ENCODE results near the gene ROCK1. TPM values are rescaled to one million over a fixed set of nuclear protein-coding genes. Genes with fewer than 3 reads are reported as not detected.

The ROCK1 gene
- total RNA-seq, 1 donor from 2014 or later: 66.2 TPM

- peaks cover 100% of the 10 kb centered on the region for H3K79me2 ChIP-seq (ENCODE audit: low read depth)
- no peaks in the 10 kb centered on the region for H3K27me3 Mint-ChIP-seq (ENCODE audit: insufficient read depth, low read depth)
- peaks cover 3% of the 10 kb centered on the region for H3K4me1 Mint-ChIP-seq
- H2AFZ ChIP-seq (replicated peaks): no peak overlapping the region
- no peak overlapping the region for H3K27ac ChIP-seq
- TF ChIP-seq CTCF (IDR thresholded peaks at IDR 0.05) (no peak), EZH2 (IDR thresholded peaks at IDR 0.05) (no peak), EZH2phosphoT487 (IDR thresholded peaks at IDR 0.05) (no peak)
- H3K27ac Mint-ChIP-seq: no peak overlapping the region
- H3K4me3 Mint-ChIP-seq: no peak overlapping the region
- peaks cover 70% of the 10 kb centered on the region for H4K20me1 ChIP-seq (ENCODE audit: low read depth)
- H3K36me3 ChIP-seq: no peaks in the 10 kb centered on the region
- no peaks in the 10 kb centered on the region for H3F3A ChIP-seq (ENCODE audit: low read depth)
- H3K4me1 ChIP-seq: peaks cover 12% of the 10 kb centered on the region
- peak; percentile 5 for DNase-seq (ENCODE audit: low spot score)
- H3K36me3 Mint-ChIP-seq: peaks cover 13% of the 10 kb centered on the region
- no peaks in the 10 kb centered on the region for H3K9me3 ChIP-seq (ENCODE audit: low read depth)
- no peak overlapping the region for H3K4me2 ChIP-seq
- H3K4me3 ChIP-seq: no peak overlapping the region
- H3K9me3 Mint-ChIP-seq: peaks cover 19% of the 10 kb centered on the region
- no peak overlapping the region for H3K9ac ChIP-seq
- H3K27me3 ChIP-seq: no peaks in the 10 kb centered on the region
Measured at GRCh38 chr18:21099442-21099841, 12.2 kb downstream of the ROCK1 start.

DNA sequence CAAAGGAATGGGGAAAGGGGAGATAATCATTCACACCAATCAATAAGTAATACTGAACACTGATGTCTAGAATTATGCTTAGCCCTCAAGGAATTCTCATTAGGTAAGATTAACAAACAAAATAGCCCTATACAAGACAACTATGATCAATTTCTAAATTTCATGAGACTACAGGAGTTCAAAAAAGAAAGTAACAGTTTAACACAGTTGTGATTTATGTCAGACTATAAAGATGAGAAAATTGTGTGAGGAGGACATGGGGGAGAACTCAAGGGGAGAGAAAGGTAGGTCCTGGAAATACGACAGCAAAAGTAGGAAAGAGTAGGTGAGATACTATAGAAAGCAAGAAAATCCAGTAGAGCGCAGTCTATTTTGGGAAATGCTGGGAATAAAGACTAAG is 14.9 kb downstream of the ROCK1 start:
- H3F3A ChIP-seq (ENCODE audit: low read depth): no peaks in the 10 kb centered on the region
- peaks cover 48% of the 10 kb centered on the region for H4K20me1 ChIP-seq (ENCODE audit: low read depth)
- H3K27me3 Mint-ChIP-seq (ENCODE audit: insufficient read depth, low read depth): no peaks in the 10 kb centered on the region
- no peak overlapping the region for H3K4me3 ChIP-seq
- no peak overlapping the region for H3K27ac Mint-ChIP-seq
- no peak overlapping the region for H3K27ac ChIP-seq
- peaks cover 3% of the 10 kb centered on the region for H3K4me1 Mint-ChIP-seq
- H3K4me3 Mint-ChIP-seq: no peak overlapping the region
- DNase-seq (ENCODE audit: low spot score): no peak
- no peak overlapping the region for H3K4me2 ChIP-seq
- no peak for TF ChIP-seq EZH2 (IDR thresholded peaks at IDR 0.05)
- no peak for TF ChIP-seq EZH2phosphoT487 (IDR thresholded peaks at IDR 0.05)
- no peak for TF ChIP-seq CTCF (IDR thresholded peaks at IDR 0.05)
- H3K27me3 ChIP-seq: no peaks in the 10 kb centered on the region
- H3K9me3 ChIP-seq (ENCODE audit: low read depth): no peaks in the 10 kb centered on the region
- peaks cover 100% of the 10 kb centered on the region for H3K79me2 ChIP-seq (ENCODE audit: low read depth)
- no peaks in the 10 kb centered on the region for H3K36me3 ChIP-seq
- H2AFZ ChIP-seq (replicated peaks): no peak overlapping the region
- H3K9me3 Mint-ChIP-seq: peaks cover 32% of the 10 kb centered on the region
- peaks cover 12% of the 10 kb centered on the region for H3K4me1 ChIP-seq
- peaks cover 24% of the 10 kb centered on the region for H3K36me3 Mint-ChIP-seq
- no peak overlapping the region for H3K9ac ChIP-seq

- Histone ChIP-seq H3K79me2 (ENCODE audit: low read depth) (peaks cover 100% of the 10 kb centered on the region), H4K20me1 (ENCODE audit: low read depth) (peaks cover 22% of the 10 kb centered on the region), H3K27ac (no peak overlapping the region), H3K4me3 (no peak overlapping the region), H3K36me3 (no peaks in the 10 kb centered on the region), H3K27me3 (no peaks in the 10 kb centered on the region), H3K9ac (no peak overlapping the region), H2AFZ (replicated peaks) (no peak overlapping the region), H3F3A (ENCODE audit: low read depth) (no peaks in the 10 kb centered on the region), H3K4me1 (no peaks in the 10 kb centered on the region), H3K9me3 (ENCODE audit: low read depth) (no peaks in the 10 kb centered on the region), H3K4me2 (no peak overlapping the region)
- Mint-ChIP-seq H3K27me3 (ENCODE audit: insufficient read depth, low read depth) (no peaks in the 10 kb centered on the region), H3K9me3 (peaks cover 45% of the 10 kb centered on the region), H3K4me3 (no peak overlapping the region), H3K27ac (no peak overlapping the region), H3K36me3 (peaks cover 34% of the 10 kb centered on the region), H3K4me1 (no peaks in the 10 kb centered on the region)
- TF ChIP-seq EZH2phosphoT487 (IDR thresholded peaks at IDR 0.05) (no peak), CTCF (IDR thresholded peaks at IDR 0.05) (no peak), EZH2 (IDR thresholded peaks at IDR 0.05) (no peak)
- DNase-seq (ENCODE audit: low spot score): no peak
Measured at GRCh38 chr18:21093133-21093532, 18.5 kb downstream of the ROCK1 start.
